GM12873 (cell line): Measurements from ENCODE around the gene HSPA12A.

Source experiments
- CTCF ChIP-seq: IDR thresholded peaks from 2 replicates; pipeline ENCODE4 v1.5.1; 2012; ENCODE audit warnings: low read depth, mild to moderate bottlenecking, moderate library complexity, low read length, control low read depth; ENCODE audit not compliant: insufficient read depth; ENCODE audit errors: missing control alignments

Gene HSPA12A

GRCh38 chr10:116719804-116720203 lies 22.6 kb downstream of the HSPA12A start:
- no peak for TF ChIP-seq CTCF

- no peak for TF ChIP-seq CTCF
These were observed 24.3 kb downstream of the HSPA12A start for GRCh38 chr10:116718058-116718457.

- TF ChIP-seq CTCF: no peak
These were observed 26.0 kb downstream of the HSPA12A start for GRCh38 chr10:116716381-116716780.

GRCh38 chr10:116715839-116716377 lies 26.5 kb downstream of the HSPA12A start:
- TF ChIP-seq CTCF: no peak

GRCh38 chr10:116715341-116715740 lies 27.0 kb downstream of the HSPA12A start:
- TF ChIP-seq CTCF: no peak

GRCh38 chr10:116713846-116714245 lies 28.5 kb downstream of the HSPA12A start:
- TF ChIP-seq CTCF: no peak

GRCh38 chr10:116712989-116713543 lies 29.3 kb downstream of the HSPA12A start:
- TF ChIP-seq CTCF: no peak

- no peak for TF ChIP-seq CTCF
These were observed 29.8 kb downstream of the HSPA12A start for GRCh38 chr10:116712519-116712918.
